Esophagus squamous epithelium (tissue), 5 donors: ENCODE data around the gene KAT6B. TPM values are rescaled to one million over a fixed set of nuclear protein-coding genes. Genes with fewer than 3 reads are reported as not detected.
"Not testable (repeated sequence)": the region's sequence is repeated elsewhere in the genome, so short reads cannot be mapped to it uniquely, and the experiment has no call there.

ENCODE experiments used
- DNase-seq: peaks from one replicate; lab custom pipeline; 2025; lab: John Stamatoyannopoulos, UW
- H3K27ac ChIP-seq, 4 donors: fragments of 200-600 bp; sonication (generic); one replicate each; pipeline ENCODE4 v1.5.1; 2016 to 2019; ENCODE audit warnings: mild to moderate bottlenecking in 1 of 4
- H3K27me3 ChIP-seq, 4 donors: fragments of 200-600 bp; sonication (generic); 1 replicate in 3 of 4; 2 replicates in 1 of 4; pipeline versions ENCODE4 v1.5.1 to v1.6.0; 2017 to 2021; ENCODE audit warnings: antibody characterized with exemption in 1 of 4
- H3K36me3 ChIP-seq, 3 donors: fragments of 200-600 bp; sonication (generic); one replicate each; pipeline ENCODE4 v1.5.1; 2016 to 2019
- H3K4me1 ChIP-seq, 3 donors: fragments of 200-600 bp; sonication (generic); one replicate each; pipeline ENCODE4 v1.5.1; 2017 to 2019
- H3K4me3 ChIP-seq, 4 donors: fragments of 200-600 bp; sonication (generic); 1 replicate in 3 of 4; 2 replicates in 1 of 4; pipeline ENCODE4 v1.5.1; 2016 to 2019; ENCODE audit warnings: mild to moderate bottlenecking in 2 of 4, moderate library complexity in 1 of 4
- H3K9me3 ChIP-seq, 3 donors: fragments of 200-600 bp; sonication (generic); one replicate each; pipeline ENCODE4 v1.5.1; 2016 to 2019
- POLR2A ChIP-seq, 4 donors: fragments of 450-650 bp; IDR thresholded peaks; one replicate each; pipeline ENCODE4 v1.6.1; 2017; ENCODE audit warnings: antibody characterized with exemption in 4 of 4, mild to moderate bottlenecking in 4 of 4, moderate library complexity in 3 of 4
- WGBS, 2 donors: methylation state at CpG; one replicate each; pipeline ENCODE4 v1.1.5; 2018; 5-methylcytosine and 5-hydroxymethylcytosine counted together
- intact Hi-C: fragments of 100-400 bp; cut with DNase I; formaldehyde crosslinking; loops from one replicate; pipeline ENCODE4 v1.15.0; 2022
- total RNA-seq, 4 donors: library from RNA; depleted of rRNA; stranded (reverse); fragments of >200 nt; gene quantifications; one replicate each; pipeline ENCODE4 v1.1.0, GENCODE V29; 2016
- TF ChIP-seq, protein P1 (sequence below), 6 experiments: fragments of 450-650 bp in 4 of 6; fragments of 200-600 bp in 2 of 6; sonication (generic) in 2 of 6; IDR thresholded peaks; one replicate each; pipeline ENCODE4 v1.5.1; 2016 to 2019; ENCODE audit warnings: antibody characterized with exemption in 6 of 6, mild to moderate bottlenecking in 4 of 6, moderate library complexity in 4 of 6
- donor health status: DM: yes; HTN: yes; CAD: no.

KAT6B gene
- total RNA-seq, result 10 to 100 TPM; 13.1 to 48.8 (median 22.4) TPM

GRCh38 chr10:74826142-74827044, at the start of gene KAT6B:
Gene KAT6B (plus strand): TSS chr10:74826600. CDS start chr10:74842858, 16,258 bp downstream.
- H3K4me1 ChIP-seq, result peaks cover 0 to 66% (median 27%) of the 10 kb centered on the region in 3 donors
- intact Hi-C loops, result no loop called here
- no peaks in the 10 kb centered on the region for H3K9me3 ChIP-seq
- peak within 1 kb of the TSS; percentile 97 to 100 (median 100) for H3K27ac ChIP-seq
- peak within 1 kb of the TSS; percentile 67 to 97 (median 86) for H3K4me3 ChIP-seq
- 1% methylated on average over 17 to 20 of the region's 67 CpGs for WGBS, 2 donors
- no peaks in the 10 kb centered on the region for H3K27me3 ChIP-seq
- TF ChIP-seq, protein P1, sequence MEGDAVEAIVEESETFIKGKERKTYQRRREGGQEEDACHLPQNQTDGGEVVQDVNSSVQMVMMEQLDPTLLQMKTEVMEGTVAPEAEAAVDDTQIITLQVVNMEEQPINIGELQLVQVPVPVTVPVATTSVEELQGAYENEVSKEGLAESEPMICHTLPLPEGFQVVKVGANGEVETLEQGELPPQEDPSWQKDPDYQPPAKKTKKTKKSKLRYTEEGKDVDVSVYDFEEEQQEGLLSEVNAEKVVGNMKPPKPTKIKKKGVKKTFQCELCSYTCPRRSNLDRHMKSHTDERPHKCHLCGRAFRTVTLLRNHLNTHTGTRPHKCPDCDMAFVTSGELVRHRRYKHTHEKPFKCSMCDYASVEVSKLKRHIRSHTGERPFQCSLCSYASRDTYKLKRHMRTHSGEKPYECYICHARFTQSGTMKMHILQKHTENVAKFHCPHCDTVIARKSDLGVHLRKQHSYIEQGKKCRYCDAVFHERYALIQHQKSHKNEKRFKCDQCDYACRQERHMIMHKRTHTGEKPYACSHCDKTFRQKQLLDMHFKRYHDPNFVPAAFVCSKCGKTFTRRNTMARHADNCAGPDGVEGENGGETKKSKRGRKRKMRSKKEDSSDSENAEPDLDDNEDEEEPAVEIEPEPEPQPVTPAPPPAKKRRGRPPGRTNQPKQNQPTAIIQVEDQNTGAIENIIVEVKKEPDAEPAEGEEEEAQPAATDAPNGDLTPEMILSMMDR (IDR thresholded peaks at IDR 0.05), result peak in 2 of 6 experiments; percentile 5 to 46
- TF ChIP-seq POLR2A (IDR thresholded peaks at IDR 0.05), result peak in 3 of 4 donors; percentile 22 to 70 (median 48)
- H3K36me3 ChIP-seq, result no peaks in the 10 kb centered on the region
- peak; percentile 100 for DNase-seq

- Histone ChIP-seq H3K27ac (peak overlapping the region in 1 of 4 donors; percentile 10), H3K9me3 (no peaks in the 10 kb centered on the region), H3K4me1 (peaks cover 0 to 28% (median 5%) of the 10 kb centered on the region in 3 donors), H3K4me3 (no peak overlapping the region), H3K36me3 (no peaks in the 10 kb centered on the region), H3K27me3 (no peaks in the 10 kb centered on the region)
- WGBS, 2 donors, result 42 to 58% methylated on average over 11 to 12 of the region's 12 CpGs
- TF ChIP-seq, protein P1 (IDR thresholded peaks at IDR 0.05), result no peak
- no peak for TF ChIP-seq POLR2A (IDR thresholded peaks at IDR 0.05)
- DNase-seq, result no peak
- intact Hi-C loops, result no loop called here
Observed at GRCh38 chr10:74778436-74779094, 47.8 kb upstream of the KAT6B start.

GRCh38 chr10:74781870-74782269, 44.5 kb upstream of the KAT6B start:
- intact Hi-C loops, H3K36me3 ChIP-seq, H3K27ac ChIP-seq, DNase-seq, H3K4me3 ChIP-seq, H3K9me3 ChIP-seq, H3K27me3 ChIP-seq: not testable (repeated sequence)
- WGBS, 2 donors, result 92 to 100% methylated on average over 4 of the region's 4 CpGs
- H3K4me1 ChIP-seq, result peaks cover 0 to 28% (median 5%) of the 10 kb centered on the region in 3 donors

GRCh38 chr10:74784462-74784861, 41.9 kb upstream of the KAT6B start:
- no peak for DNase-seq
- Histone ChIP-seq H3K4me3 (no peak overlapping the region), H3K27ac (no peak overlapping the region), H3K27me3 (no peaks in the 10 kb centered on the region), H3K4me1 (peaks cover 0 to 9% (median 0%) of the 10 kb centered on the region in 3 donors), H3K9me3 (no peaks in the 10 kb centered on the region), H3K36me3 (no peaks in the 10 kb centered on the region)
- TF ChIP-seq POLR2A (IDR thresholded peaks at IDR 0.05), result no peak
- TF ChIP-seq, protein P1 (IDR thresholded peaks at IDR 0.05), result no peak
- intact Hi-C loops, result no loop called here
- 80 to 83% methylated on average over 1 of the region's 1 CpG for WGBS, 2 donors

- Histone ChIP-seq H3K4me3 (no peak overlapping the region), H3K27ac (no peak overlapping the region), H3K9me3 (no peaks in the 10 kb centered on the region), H3K27me3 (no peaks in the 10 kb centered on the region), H3K36me3 (no peaks in the 10 kb centered on the region), H3K4me1 (no peaks in the 10 kb centered on the region)
- DNase-seq, result no peak
- 82 to 83% methylated on average over 4 of the region's 4 CpGs for WGBS, 2 donors
- no peak for TF ChIP-seq POLR2A (IDR thresholded peaks at IDR 0.05)
- TF ChIP-seq, protein P1 (IDR thresholded peaks at IDR 0.05), result no peak
- intact Hi-C loops, result no loop called here
Observed at GRCh38 chr10:74786126-74786525, 40.3 kb upstream of the KAT6B start.
